IPS-18c (cell line): Measurements from ENCODE around the gene EXO1.

Source experiments
- H3K4me3 ChIP-seq: 2 replicates; pipeline ENCODE4 v1.7.0; 2013; ENCODE audit warnings: low read depth, mild to moderate bottlenecking, low read length, moderate library complexity; ENCODE audit not compliant: insufficient read depth
- H3K9me3 ChIP-seq: one replicate; pipeline ENCODE4 v1.6.1; 2013; ENCODE audit warnings: mild to moderate bottlenecking, low read length, moderate library complexity; ENCODE audit not compliant: control insufficient read depth, insufficient read depth

Gene EXO1

GRCh38 chr1:241827264-241827663 is 20.7 kb upstream of the EXO1 start:
- H3K4me3 ChIP-seq = no peak overlapping the region
- H3K9me3 ChIP-seq = no peaks in the 10 kb centered on the region

GRCh38 chr1:241828463-241829021 is 19.5 kb upstream of the EXO1 start:
- H3K4me3 ChIP-seq = no peak overlapping the region
- H3K9me3 ChIP-seq = no peaks in the 10 kb centered on the region

- H3K9me3 ChIP-seq = no peaks in the 10 kb centered on the region
Observed at GRCh38 chr1:241829468-241829867, 18.5 kb upstream of the EXO1 start.

GRCh38 chr1:241834733-241835377 is 13.1 kb upstream of the EXO1 start:
- no peak overlapping the region for H3K4me3 ChIP-seq
- H3K9me3 ChIP-seq = no peaks in the 10 kb centered on the region

More at GRCh38 chr1:241829468-241829867, 18.5 kb upstream of the EXO1 start:
- no peak overlapping the region for H3K4me3 ChIP-seq

- H3K9me3 ChIP-seq = no peaks in the 10 kb centered on the region
- no peak overlapping the region for H3K4me3 ChIP-seq
Observed at GRCh38 chr1:241836941-241837340, 11.1 kb upstream of the EXO1 start.

- no peak overlapping the region for H3K4me3 ChIP-seq
- H3K9me3 ChIP-seq = no peaks in the 10 kb centered on the region
Observed at GRCh38 chr1:241837416-241837815, 10.6 kb upstream of the EXO1 start.

GRCh38 chr1:241837901-241838300 is 10.1 kb upstream of the EXO1 start:
- Histone ChIP-seq H3K9me3 (no peaks in the 10 kb centered on the region), H3K4me3 (no peak overlapping the region)

GRCh38 chr1:241838897-241839296 is 9.1 kb upstream of the EXO1 start:
- Histone ChIP-seq H3K4me3 (no peak overlapping the region), H3K9me3 (no peaks in the 10 kb centered on the region)

- Histone ChIP-seq H3K4me3 (no peak overlapping the region), H3K9me3 (no peaks in the 10 kb centered on the region)
Observed at GRCh38 chr1:241839369-241839979, 8.5 kb upstream of the EXO1 start.

- no peak overlapping the region for H3K4me3 ChIP-seq
- H3K9me3 ChIP-seq = no peaks in the 10 kb centered on the region
Observed at GRCh38 chr1:241840164-241840563, 7.8 kb upstream of the EXO1 start.

- Histone ChIP-seq H3K4me3 (no peak overlapping the region), H3K9me3 (no peaks in the 10 kb centered on the region)
Observed at GRCh38 chr1:241841691-241842090, 6.3 kb upstream of the EXO1 start.

GRCh38 chr1:241842565-241842964 is 5.4 kb upstream of the EXO1 start:
- no peaks in the 10 kb centered on the region for H3K9me3 ChIP-seq

GRCh38 chr1:241844593-241844992 is 3.4 kb upstream of the EXO1 start:
- H3K9me3 ChIP-seq = no peaks in the 10 kb centered on the region
- H3K4me3 ChIP-seq = no peak overlapping the region

More at GRCh38 chr1:241842565-241842964, 5.4 kb upstream of the EXO1 start:
- no peak overlapping the region for H3K4me3 ChIP-seq

GRCh38 chr1:241846375-241846774 is 1.6 kb upstream of the EXO1 start:
- H3K4me3 ChIP-seq = no peak overlapping the region
- no peaks in the 10 kb centered on the region for H3K9me3 ChIP-seq

- H3K9me3 ChIP-seq = no peaks in the 10 kb centered on the region
- H3K4me3 ChIP-seq = peak overlapping the region; percentile 93; the same call in 1 of the 2 replicates
Observed at GRCh38 chr1:241846862-241847539, 1.0 kb upstream of the EXO1 start.

- no peaks in the 10 kb centered on the region for H3K9me3 ChIP-seq
Observed at GRCh38 chr1:241847540-241847795, 536 bp upstream of the EXO1 start.

GRCh38 chr1:241848686-241849344 is 811 bp downstream of the EXO1 start:
- H3K9me3 ChIP-seq = no peaks in the 10 kb centered on the region
- H3K4me3 ChIP-seq = peak overlapping the region; percentile 93

More at GRCh38 chr1:241847540-241847795, 536 bp upstream of the EXO1 start:
- peak overlapping the region; percentile 93; the same call in 1 of the 2 replicates for H3K4me3 ChIP-seq

GRCh38 chr1:241849345-241849695 is 1.3 kb downstream of the EXO1 start:
- Histone ChIP-seq H3K4me3 (peak overlapping the region; percentile 93), H3K9me3 (no peaks in the 10 kb centered on the region)
